8988T (cell line): ENCODE data around the gene UNC13A.

Experiments
- DNase-seq: peaks from one replicate; pipeline ENCODE4 v3.0.0; 2011

UNC13A gene

GRCh38 chr19:17624314-17624991, 63.7 kb downstream of the UNC13A start:
- DNase-seq: no peak

- DNase-seq: no peak
These were observed 64.8 kb downstream of the UNC13A start for GRCh38 chr19:17623224-17623935.

- DNase-seq: no peak
These were observed 67.5 kb downstream of the UNC13A start for GRCh38 chr19:17620696-17621095.

GRCh38 chr19:17618936-17619335, 69.2 kb downstream of the UNC13A start:
- DNase-seq: no peak

GRCh38 chr19:17618281-17618903, 69.8 kb downstream of the UNC13A start:
- DNase-seq: no peak

- no peak for DNase-seq
These were observed 70.4 kb downstream of the UNC13A start for GRCh38 chr19:17617807-17618192.

- DNase-seq: no peak
These were observed 71.0 kb downstream of the UNC13A start for GRCh38 chr19:17616961-17617806.

- DNase-seq: no peak
These were observed 71.5 kb downstream of the UNC13A start for GRCh38 chr19:17616686-17616960.

- DNase-seq: no peak
These were observed 72.1 kb downstream of the UNC13A start for GRCh38 chr19:17615889-17616685.

- DNase-seq: peak; percentile 13
These were observed 73.7 kb downstream of the UNC13A start for GRCh38 chr19:17614476-17614875.

GRCh38 chr19:17611462-17612244, 76.5 kb downstream of the UNC13A start:
- peak; percentile 18 for DNase-seq

- peak; percentile 76 for DNase-seq
These were observed 77.8 kb downstream of the UNC13A start for GRCh38 chr19:17610384-17610783.

GRCh38 chr19:17607936-17608335, 80.2 kb downstream of the UNC13A start:
- no peak for DNase-seq

GRCh38 chr19:17606590-17607185, 81.5 kb downstream of the UNC13A start:
- peak; percentile 87 for DNase-seq

- peak; percentile 98 for DNase-seq
These were observed 82.2 kb downstream of the UNC13A start for GRCh38 chr19:17605761-17606589.

- no peak for DNase-seq
These were observed 83.0 kb downstream of the UNC13A start for GRCh38 chr19:17605117-17605516.

- peak; percentile 11 for DNase-seq
These were observed 83.7 kb downstream of the UNC13A start for GRCh38 chr19:17604372-17605025.

GRCh38 chr19:17602872-17603510, 85.2 kb downstream of the UNC13A start:
- no peak for DNase-seq

GRCh38 chr19:17602217-17602616, 85.9 kb downstream of the UNC13A start:
- DNase-seq: no peak
